ENCODE measurements around the gene RPP40.

DNA sequence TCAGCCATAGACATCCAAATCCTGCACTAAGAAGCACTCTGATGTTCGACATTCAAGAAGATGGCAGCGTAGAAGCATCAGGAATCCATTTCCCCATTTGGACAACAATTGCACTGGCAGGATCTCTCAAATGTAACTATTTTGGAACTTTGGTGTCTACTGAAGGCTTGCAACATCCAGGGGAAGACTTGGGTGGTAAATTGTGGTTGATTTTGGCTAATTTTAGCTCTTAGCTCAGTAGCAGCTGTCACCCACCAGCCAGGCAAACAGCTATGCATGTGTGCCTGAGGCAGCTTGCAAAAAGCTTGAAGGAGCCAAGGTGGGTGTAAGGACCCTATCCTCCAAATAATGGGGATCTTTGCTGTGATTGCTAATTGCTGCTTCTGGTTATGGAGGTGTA lies 46.2 kb upstream of the RPP40 start:
- no peak for TF ChIP-seq CTCF (IDR thresholded peaks at IDR 0.05; ENCODE audit: insufficient read depth, low read length)
- TF ChIP-seq POLR2AphosphoS5 (IDR thresholded peaks at IDR 0.05; ENCODE audit: low read depth), result no peak
- TF ChIP-seq GABPA (IDR thresholded peaks at IDR 0.05; ENCODE audit: low read depth), result no peak
- TF ChIP-seq, protein P1, sequence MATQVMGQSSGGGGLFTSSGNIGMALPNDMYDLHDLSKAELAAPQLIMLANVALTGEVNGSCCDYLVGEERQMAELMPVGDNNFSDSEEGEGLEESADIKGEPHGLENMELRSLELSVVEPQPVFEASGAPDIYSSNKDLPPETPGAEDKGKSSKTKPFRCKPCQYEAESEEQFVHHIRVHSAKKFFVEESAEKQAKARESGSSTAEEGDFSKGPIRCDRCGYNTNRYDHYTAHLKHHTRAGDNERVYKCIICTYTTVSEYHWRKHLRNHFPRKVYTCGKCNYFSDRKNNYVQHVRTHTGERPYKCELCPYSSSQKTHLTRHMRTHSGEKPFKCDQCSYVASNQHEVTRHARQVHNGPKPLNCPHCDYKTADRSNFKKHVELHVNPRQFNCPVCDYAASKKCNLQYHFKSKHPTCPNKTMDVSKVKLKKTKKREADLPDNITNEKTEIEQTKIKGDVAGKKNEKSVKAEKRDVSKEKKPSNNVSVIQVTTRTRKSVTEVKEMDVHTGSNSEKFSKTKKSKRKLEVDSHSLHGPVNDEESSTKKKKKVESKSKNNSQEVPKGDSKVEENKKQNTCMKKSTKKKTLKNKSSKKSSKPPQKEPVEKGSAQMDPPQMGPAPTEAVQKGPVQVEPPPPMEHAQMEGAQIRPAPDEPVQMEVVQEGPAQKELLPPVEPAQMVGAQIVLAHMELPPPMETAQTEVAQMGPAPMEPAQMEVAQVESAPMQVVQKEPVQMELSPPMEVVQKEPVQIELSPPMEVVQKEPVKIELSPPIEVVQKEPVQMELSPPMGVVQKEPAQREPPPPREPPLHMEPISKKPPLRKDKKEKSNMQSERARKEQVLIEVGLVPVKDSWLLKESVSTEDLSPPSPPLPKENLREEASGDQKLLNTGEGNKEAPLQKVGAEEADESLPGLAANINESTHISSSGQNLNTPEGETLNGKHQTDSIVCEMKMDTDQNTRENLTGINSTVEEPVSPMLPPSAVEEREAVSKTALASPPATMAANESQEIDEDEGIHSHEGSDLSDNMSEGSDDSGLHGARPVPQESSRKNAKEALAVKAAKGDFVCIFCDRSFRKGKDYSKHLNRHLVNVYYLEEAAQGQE (IDR thresholded peaks at IDR 0.05; ENCODE audit: insufficient replicate concordance, low read depth), result no peak

Data from HL-60 (cell line).